Sciatic nerve (tissue), 2 donors: ENCODE data around the gene OR9A2. TPM values are rescaled to one million over a fixed set of nuclear protein-coding genes. Genes with fewer than 3 reads are reported as not detected.

ENCODE experiments used
- ATAC-seq: fragments of 200-7000 bp; cut with Tn5 transposase; one replicate; pipeline ENCODE4 v1.9.1; 2020; ENCODE audit warnings: mild to moderate bottlenecking, moderate library complexity
- DNase-seq: peaks from one replicate; pipeline ENCODE4 v3.0.0-alpha.2; 2020; ENCODE audit warnings: low spot score
- intact Hi-C: fragments of 100-400 bp; cut with DNase I; formaldehyde crosslinking; loops from one replicate; pipeline ENCODE4 v1.14.2; 2022
- total RNA-seq: library from RNA; stranded (reverse); fragmentation: NEBNext Ultra II Directional; extraction: Animal tissue kit (Norgen Biotek cat#: 25700); gene quantifications from one replicate; pipeline ENCODE4 v1.2.1, GENCODE V29; 2021
- donor health status: DM: no; HTN: no; CAD: no.
- donor health status: DM: no; HTN: no; CAD: no.

Gene OR9A2
- total RNA-seq, 1 donor from 2014 or later: 0.71 TPM

DNA sequence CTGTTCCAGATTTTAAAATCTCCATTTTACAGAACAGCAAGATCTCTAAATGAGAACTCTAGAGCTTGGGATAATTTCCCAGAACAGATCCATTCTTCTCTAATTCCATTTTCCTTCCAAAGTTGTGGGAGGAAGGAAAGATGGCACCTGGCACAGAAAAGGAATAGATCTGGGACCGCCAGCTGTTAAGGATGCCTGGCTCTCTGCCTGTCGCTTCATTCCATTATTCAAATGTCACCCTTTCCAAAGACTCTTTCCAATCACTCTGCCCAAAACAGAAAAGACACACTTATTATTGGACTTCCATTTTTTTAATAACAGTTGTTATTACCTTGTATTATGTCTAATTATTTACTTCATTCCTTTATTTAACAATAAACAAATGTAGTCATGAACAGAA, 751 bp upstream of the OR9A2 start:
- intact Hi-C loops: no loop called here
- ATAC-seq: no peak

DNA sequence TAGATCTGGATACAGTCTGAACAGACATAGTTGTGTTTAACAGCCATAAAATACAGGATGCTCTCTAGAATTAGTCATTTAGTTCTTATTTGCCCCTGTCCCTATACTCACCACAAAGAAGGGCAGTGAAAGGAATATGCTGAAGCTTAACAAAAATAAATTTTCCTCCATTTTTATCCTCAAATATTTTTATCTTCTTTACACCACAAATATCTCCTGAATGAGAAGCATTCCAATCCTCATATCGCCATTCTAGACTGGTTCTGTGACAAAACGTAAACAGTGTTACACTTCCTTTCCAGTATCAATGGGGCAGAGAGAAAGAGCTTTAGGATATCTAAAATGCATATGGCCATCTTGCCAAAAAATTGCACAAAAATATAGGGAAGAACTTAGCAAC, 1.6 kb downstream of the OR9A2 start:
- DNase-seq (no peak), ATAC-seq (no peak)
- intact Hi-C loops: no loop called here

More for the DNA sequence above, 751 bp upstream of the OR9A2 start:
- DNase-seq: no peak

DNA sequence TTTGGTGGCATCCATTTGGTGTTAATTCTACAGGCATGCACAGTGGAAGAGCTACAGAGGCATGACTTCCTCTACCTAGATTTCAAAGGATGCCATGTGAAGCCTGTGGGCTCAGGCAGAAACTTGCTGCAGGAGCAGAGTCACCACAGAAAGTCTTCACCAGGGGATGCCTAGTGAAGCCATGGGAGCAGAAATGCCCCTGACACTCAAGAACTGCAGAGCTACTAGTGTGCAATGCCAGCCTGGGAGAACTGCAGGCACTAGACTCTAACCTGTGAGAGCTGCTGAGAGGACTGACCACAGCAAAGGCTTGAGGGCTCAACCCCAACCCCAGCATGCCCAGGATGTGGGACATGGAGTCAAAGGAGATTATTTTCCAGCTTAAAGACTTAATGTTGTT, 3.9 kb downstream of the OR9A2 start:
- DNase-seq: no peak
- intact Hi-C loops: no loop called here
- ATAC-seq: no peak

DNA sequence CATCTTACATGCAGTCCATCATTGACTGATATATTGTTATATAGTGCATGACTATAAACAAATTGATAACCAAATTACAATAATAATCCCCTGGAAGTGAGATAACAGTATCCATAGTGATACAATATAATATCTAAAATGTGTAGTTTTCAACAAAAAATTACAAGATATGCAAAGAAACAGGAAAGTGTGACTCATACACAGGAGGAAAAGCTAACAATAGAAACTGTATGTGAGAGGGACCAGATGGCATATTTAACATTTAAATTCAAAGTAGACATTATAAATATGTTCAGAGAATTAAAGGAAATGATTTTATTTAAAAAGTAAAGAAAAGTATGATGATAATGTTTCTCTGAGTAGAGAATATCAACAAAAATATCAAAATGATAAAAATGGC, 8.0 kb downstream of the OR9A2 start:
- DNase-seq: no peak
- ATAC-seq: no peak
- intact Hi-C loops: no loop called here

DNA sequence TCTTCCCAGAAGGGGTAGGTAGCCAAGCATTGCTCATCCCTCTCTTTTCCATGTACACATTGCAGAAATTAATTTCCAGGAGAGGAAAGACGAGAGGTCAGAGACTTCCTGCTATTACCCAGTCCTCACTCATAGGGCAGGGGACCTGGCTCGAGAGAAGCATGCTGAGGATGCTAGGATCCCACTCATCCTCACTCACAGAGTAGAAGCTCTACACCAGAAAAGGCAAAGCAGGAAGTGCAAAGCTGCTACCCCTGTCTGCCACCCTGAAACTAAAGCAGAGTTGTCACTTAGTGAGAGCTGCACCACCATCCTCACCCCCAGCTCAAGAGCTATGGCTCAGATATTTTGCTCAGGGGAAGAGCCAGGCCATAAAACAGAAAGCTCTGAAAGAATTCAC, 9.9 kb downstream of the OR9A2 start:
- ATAC-seq (no peak), DNase-seq (no peak)
- intact Hi-C loops: no loop called here

DNA sequence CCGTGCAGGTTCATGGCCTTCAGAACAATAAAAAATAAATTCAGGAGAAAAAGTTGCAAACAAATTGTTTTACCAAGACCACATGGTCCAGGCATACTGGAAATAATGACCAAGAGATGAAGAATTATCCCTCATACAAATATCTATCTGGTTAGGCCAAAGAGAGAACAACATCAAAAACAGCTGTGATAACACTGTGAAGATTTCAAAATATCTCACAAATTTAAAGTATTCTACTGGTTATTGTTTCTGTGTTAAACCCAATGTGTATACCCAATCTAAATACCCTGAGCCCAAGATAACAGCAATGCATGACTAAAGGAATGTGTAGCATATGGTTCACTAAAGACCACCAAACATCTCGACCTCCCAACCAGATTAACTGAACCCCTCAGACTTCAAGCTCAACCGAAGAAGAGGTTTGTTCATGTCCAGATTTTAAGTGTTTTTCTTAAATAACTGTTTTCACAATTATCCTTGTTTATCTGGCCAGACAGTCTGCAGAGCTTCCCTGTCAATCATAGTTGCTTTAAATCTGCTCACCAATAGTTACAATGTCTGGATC, 10.9 kb downstream of the OR9A2 start:
- intact Hi-C loops: no loop called here
- ATAC-seq: peak; percentile 83
- DNase-seq: no peak

DNA sequence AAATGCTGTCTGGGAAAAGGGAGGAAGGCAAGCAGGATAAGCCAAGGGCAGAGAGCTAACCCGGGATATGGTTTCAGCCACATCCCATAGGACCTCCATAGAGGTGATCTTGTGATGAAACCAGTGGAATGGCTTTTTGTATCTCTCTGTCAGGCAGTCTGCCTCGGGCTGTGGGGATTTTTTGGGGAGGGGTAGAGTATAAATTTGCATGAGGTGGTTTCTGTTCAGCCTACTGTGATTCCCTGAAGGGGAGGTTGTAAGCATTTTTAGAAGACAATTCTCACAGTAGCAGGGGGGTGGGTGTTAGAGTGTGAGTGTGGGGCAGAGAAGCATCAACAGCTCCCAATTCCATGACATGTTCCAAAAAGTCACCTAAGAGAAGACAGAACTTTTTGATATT, 11.8 kb downstream of the OR9A2 start:
- intact Hi-C loops: no loop called here
- ATAC-seq (no peak), DNase-seq (no peak)

DNA sequence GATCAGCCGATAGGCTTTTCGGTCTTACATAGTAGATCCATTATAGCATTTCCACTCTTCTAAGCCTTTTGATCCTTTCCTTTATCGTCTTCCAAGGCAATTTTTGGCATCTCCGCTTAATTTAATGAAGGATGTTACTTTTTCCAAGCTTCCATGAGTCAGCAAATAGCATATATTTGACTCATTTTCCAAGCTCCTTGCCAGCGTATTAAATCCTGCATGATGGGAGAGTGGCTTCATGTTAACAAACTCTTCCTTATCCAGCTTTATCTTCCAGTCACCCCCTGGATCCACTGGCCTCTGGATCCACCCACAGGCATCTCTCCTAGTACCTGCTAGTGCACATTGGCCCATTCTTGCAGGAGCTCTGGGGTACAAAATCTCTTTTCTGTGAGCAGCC, 13.0 kb downstream of the OR9A2 start:
- intact Hi-C loops: loop anchor here (5.0 kb wide), 1 partner anchor 203 kb away; no protein-coding TSS in a partner anchor
- DNase-seq: no peak
- peak; percentile 60 for ATAC-seq

DNA sequence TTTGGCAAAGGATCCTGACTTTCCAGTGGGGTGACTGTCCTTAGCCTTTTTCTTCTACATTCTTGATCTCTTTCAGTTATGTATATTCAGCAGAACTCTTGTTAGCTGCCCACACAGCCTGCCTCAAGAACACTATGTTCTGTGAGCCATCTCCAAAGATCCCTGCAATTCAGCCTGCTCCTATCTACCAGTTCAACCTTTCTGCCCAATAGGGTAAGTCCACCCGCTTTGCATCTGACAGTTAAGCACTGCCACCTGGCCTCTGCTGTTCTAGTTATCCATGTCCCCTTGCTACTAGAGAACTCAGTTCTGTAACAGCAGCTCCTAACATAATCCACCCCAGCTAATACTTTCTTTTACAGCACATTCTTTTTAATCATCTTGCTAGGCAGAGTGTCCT, 13.5 kb downstream of the OR9A2 start:
- intact Hi-C loops: loop anchor here (5.0 kb wide), 1 partner anchor 204 kb away; no protein-coding TSS in a partner anchor
- ATAC-seq (peak; percentile 8), DNase-seq (no peak)

DNA sequence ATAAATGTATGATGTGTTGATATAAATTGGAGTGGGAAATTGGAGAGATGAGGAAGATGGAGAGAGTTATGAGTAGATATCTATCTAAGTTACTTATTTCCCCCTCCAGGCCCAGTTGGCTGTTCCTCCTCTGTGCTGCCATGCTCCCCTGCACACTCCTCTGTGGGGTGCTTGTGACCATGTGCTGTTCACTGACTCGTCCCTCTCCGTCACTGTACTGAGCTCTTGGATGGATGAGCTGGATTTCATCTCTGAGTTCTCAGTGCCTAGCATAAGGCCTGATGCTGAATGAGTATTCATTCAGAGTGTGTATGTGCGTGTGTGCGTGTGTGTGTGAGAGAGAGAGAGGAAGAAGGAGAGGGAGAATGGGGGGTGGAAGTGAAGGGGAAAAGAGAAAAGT, 14.5 kb downstream of the OR9A2 start:
- ATAC-seq: no peak
- DNase-seq: no peak
- intact Hi-C loops: loop anchor here (5.0 kb wide), 1 partner anchor 205 kb away; no protein-coding TSS in a partner anchor

DNA sequence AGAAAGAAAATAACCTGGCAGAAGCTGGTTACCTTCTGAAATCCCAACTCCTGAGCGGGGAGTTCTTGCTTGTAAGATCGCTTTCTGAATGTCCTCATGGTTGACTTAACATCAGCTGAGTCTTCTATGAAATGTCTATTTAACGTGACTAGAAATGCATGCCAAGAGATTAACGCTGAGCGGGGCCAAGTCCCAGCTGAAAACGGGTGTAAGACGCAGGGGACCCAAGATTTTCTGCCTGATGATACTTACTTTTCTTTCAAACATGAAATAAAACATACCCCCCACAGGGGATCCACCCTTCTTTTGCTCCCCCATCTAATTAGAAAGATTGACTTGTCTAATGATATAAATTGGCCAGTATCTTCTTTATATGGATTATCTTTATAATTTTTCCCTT, 14.9 kb downstream of the OR9A2 start:
- intact Hi-C loops: loop anchor here (5.0 kb wide), 1 partner anchor 205 kb away; no protein-coding TSS in a partner anchor
- no peak for DNase-seq
- ATAC-seq: no peak

DNA sequence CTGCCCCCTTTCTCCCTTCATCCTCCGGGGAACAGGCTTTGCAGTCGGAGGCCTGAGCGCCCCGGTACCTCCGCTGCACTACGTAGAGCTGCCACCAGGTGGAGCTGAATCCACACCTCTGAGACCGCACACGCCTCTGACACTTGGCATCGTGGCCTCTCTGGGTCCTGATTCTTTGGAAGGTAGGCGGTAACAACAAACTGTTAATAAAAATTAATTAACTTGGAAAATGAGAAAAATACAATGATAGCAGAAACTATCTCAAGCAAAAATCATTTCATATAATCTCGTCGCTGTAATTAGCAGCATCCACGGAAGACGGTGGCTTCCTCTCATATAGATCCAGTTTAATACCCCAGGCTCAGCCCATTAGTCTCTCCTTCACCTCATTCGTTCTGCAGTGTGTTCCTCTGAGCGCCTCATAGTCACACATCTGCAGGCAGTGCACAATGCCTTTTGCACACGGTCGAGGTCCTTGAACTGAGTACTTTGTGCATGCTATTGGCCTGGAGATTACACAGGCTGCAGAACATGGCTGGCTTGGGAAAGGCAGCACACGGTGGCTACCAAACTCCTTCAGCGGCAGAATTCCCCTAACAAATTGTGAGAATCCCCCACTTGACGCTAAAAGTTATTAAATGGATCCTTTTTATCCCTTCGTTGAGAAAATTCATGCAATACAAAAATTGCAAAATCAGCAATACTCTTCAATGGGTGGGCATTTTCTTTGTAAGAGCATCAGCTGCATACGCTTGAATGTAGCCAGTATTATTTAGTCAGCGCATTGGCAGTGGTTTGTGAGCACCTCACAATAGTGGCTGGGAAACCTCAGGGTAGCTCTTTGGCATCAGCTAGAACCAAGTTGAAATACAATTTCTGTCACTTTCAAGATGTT, 18.7 kb downstream of the OR9A2 start:
- ATAC-seq (peak; percentile 92), DNase-seq (peak; percentile 90)
- intact Hi-C loops: no loop called here

DNA sequence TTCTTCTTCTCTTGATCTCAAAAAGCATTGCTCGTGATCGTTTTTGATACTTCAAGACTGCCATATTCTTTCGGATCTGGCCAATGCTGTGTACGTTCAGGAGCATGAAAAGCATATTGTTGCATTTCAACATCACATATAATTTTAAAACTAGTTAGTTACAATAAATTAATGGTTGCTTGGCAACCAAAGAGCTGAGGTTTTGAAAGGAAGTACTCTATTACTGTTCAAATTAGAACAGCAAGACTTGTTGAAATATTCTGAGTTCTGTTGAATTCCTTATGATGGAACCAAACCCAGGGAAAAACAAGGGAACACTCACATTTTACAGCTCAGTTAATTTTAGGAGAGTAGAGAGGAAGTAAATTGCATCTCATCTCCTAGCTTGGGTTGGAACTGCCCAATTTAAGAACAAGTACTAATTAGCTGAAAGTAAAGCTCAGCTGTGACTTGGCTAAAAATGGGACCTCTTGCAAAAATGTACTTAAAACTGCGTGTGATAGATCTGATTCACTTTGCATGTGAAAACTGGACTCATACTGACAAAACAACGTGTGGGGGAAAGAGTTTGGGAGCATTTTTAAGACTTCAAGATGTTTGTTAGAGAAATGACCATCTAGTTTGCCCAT, 21.2 kb downstream of the OR9A2 start:
- intact Hi-C loops: no loop called here
- ATAC-seq (no peak), DNase-seq (no peak)

DNA sequence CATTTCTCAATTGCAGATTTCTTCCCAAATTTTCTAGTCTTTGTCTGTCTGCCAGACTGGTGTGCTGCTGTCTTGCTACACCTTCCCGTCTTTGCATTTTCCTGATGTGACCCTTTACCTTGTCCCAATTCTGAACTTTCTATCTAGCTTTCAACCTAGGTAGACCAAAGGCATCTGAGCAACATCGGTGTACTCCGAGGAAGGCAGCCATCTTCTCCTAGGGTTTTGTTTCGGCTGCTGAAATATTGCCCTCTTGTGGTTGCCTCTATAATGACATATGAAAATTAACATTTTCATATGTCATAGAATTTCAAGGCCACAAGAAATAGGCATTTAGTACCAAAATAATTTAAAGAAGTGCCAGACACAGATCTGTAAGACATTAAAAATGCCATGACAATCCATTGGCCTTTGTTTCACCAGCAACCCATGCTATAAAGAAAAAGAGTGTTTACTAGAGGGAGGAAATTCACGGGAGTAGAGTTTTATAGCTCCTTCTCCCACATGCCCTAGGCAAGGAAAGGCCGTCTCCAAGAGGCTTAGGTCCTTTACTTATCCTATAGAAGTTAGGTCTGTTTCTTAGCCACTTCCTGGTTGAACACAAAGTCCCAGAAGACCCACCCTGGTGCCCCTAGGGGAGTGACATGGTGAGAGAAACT, 23.4 kb downstream of the OR9A2 start:
- peak; percentile 64 for ATAC-seq
- intact Hi-C loops: no loop called here
- DNase-seq: no peak

DNA sequence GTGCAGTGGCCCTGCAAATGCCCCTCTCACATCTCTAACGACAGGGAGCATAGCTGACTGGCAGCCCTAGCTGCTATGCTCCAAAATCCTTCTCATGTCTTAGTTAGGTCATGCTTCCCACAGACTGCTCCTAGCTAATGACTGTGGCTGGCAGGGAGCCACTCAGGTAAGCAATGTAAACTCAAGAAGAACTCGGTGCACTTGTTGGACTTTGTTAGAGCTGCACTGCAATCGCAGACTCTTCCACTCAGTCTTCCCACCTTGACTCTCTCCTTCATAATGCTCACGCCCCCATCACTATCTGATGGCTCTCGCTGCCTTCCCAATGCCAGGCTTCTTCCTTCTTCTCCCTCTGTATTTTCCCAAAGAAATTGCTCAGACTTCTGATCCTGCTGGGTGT, 24.0 kb downstream of the OR9A2 start:
- intact Hi-C loops: no loop called here
- no peak for DNase-seq
- ATAC-seq: no peak

DNA sequence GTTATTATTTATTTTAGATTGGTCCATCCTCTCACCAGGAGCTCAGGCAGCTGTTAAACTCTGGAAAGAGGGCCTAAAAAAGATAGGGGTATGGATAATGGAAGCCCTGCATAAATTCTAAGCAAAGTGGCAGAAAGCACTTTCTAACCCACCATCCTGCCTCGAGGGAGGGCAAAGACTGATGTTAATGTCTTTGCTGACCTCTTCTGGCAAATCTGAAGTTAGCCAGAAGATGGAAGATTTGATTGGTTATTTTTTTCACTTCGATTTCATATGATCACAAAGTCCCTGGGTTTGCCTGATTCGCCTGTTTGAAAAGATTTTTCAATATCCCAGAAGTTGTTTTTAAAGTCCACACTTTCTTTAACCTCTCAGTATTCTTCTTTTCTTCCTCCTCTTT, 24.8 kb downstream of the OR9A2 start:
- ATAC-seq (no peak), DNase-seq (no peak)
- intact Hi-C loops: no loop called here

DNA sequence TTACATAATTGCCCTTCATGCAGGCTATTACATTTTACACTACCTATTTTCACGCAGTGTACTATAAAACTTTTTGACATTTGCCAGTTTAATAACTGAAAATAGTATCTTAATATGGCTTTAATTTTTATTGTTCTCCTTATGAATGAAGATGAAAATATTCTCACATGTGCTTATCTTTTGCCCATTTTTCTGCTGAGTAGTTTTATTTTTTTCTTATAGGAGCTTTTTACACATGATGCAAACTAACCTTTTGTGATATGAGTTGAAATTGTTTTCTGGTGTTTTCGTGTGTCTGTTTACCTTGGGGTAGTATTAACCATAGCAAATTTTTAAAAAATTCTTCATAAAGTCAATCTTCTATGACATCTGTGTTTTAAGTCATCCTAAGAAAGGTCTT, 26.3 kb downstream of the OR9A2 start:
- ATAC-seq (no peak), DNase-seq (no peak)
- intact Hi-C loops: no loop called here

DNA sequence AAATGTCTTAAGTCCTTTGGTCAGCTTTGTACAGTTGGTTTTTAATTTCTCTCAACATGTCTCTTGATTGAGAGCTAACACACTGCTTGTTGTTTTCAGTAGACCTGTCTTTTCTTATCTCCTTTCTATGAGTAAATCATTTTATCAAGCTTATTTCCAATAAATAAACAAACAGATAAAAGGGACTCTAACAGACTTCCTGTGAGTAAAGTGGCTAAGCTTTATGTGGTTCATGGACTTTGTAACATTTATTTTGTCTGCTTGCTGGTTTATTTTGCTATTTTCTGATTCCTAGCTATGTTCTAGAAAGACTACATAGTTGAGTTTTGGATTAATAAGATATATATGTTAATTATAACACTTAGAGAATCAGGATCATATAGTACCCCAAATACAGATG, 27.1 kb downstream of the OR9A2 start:
- ATAC-seq (no peak), DNase-seq (no peak)
- intact Hi-C loops: no loop called here

DNA sequence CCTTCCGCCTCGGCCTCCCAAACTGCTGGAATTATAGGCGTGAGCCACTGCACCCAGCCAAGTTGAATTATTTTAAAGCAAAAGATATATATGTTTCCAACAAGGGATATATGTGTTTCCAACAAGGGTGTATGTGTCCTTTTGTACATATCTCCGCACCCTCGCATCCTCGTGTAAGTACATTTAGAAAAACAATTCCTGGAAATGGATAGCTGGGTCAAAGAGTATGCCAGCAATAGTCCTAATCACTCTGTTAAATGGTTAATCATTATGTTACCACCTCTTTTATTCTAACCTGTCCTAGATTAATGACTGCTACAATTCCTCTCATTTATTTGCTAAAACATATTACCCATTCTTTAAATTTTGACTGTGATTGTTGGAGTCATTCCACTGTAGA, 28.0 kb downstream of the OR9A2 start:
- ATAC-seq: no peak
- intact Hi-C loops: no loop called here
- no peak for DNase-seq
